ENCODE results near the gene PTRH2.

PTRH2 gene

GRCh38 chr17:59698143-59698542 lies 9.1 kb downstream of the PTRH2 start:
- Histone ChIP-seq H3K4me3 (ENCODE audit: insufficient read depth, low read depth, low read length) (no peak overlapping the region), H3K9me3 (ENCODE audit: control insufficient read depth, low read length) (no peaks in the 10 kb centered on the region), H3K27ac (ENCODE audit: insufficient read depth, low read depth, low read length, poor library complexity, severe bottlenecking) (no peak overlapping the region), H3K27me3 (ENCODE audit: control insufficient read depth, insufficient read depth, low read length, poor library complexity, severe bottlenecking) (no peaks in the 10 kb centered on the region), H3K4me1 (ENCODE audit: control insufficient read depth, insufficient read depth, low read length) (peaks cover 5% of the 10 kb centered on the region), H3K36me3 (ENCODE audit: control insufficient read depth, insufficient read depth, low read length) (peaks cover 30% of the 10 kb centered on the region)
- WGBS, 2 experiments: 95 to 96% methylated on average over 4 of the region's 4 CpGs

- Histone ChIP-seq H3K27ac (ENCODE audit: insufficient read depth, low read depth, low read length, poor library complexity, severe bottlenecking) (no peak overlapping the region), H3K4me1 (ENCODE audit: control insufficient read depth, insufficient read depth, low read length) (peaks cover 5% of the 10 kb centered on the region), H3K4me3 (ENCODE audit: insufficient read depth, low read depth, low read length) (no peak overlapping the region), H3K27me3 (ENCODE audit: control insufficient read depth, insufficient read depth, low read length, poor library complexity, severe bottlenecking) (no peaks in the 10 kb centered on the region), H3K36me3 (ENCODE audit: control insufficient read depth, insufficient read depth, low read length) (peaks cover 30% of the 10 kb centered on the region), H3K9me3 (ENCODE audit: control insufficient read depth, low read length) (no peaks in the 10 kb centered on the region)
- 94 to 97% methylated on average over 2 of the region's 2 CpGs for WGBS, 2 experiments
These were observed 10.4 kb downstream of the PTRH2 start for GRCh38 chr17:59696682-59697277.

GRCh38 chr17:59695945-59696681 lies 11.1 kb downstream of the PTRH2 start:
- Histone ChIP-seq H3K36me3 (ENCODE audit: control insufficient read depth, insufficient read depth, low read length) (peaks cover 30% of the 10 kb centered on the region), H3K27ac (ENCODE audit: insufficient read depth, low read depth, low read length, poor library complexity, severe bottlenecking) (no peak overlapping the region)
- 94 to 97% methylated on average over 2 to 3 of the region's 3 CpGs for WGBS, 2 experiments

GRCh38 chr17:59694344-59694743 lies 12.9 kb downstream of the PTRH2 start:
- peaks cover 5% of the 10 kb centered on the region for H3K4me1 ChIP-seq (ENCODE audit: control insufficient read depth, insufficient read depth, low read length)
- no peak overlapping the region for H3K27ac ChIP-seq (ENCODE audit: insufficient read depth, low read depth, low read length, poor library complexity, severe bottlenecking)
- no peak overlapping the region for H3K4me3 ChIP-seq (ENCODE audit: insufficient read depth, low read depth, low read length)
- peaks cover 35% of the 10 kb centered on the region for H3K36me3 ChIP-seq (ENCODE audit: control insufficient read depth, insufficient read depth, low read length)
- 93 to 100% methylated on average over 2 of the region's 2 CpGs for WGBS, 2 experiments
- no peaks in the 10 kb centered on the region for H3K27me3 ChIP-seq (ENCODE audit: control insufficient read depth, insufficient read depth, low read length, poor library complexity, severe bottlenecking)
- H3K9me3 ChIP-seq (ENCODE audit: control insufficient read depth, low read length): no peaks in the 10 kb centered on the region

More at GRCh38 chr17:59695945-59696681, 11.1 kb downstream of the PTRH2 start:
- Histone ChIP-seq H3K4me3 (ENCODE audit: insufficient read depth, low read depth, low read length) (no peak overlapping the region), H3K9me3 (ENCODE audit: control insufficient read depth, low read length) (no peaks in the 10 kb centered on the region), H3K4me1 (ENCODE audit: control insufficient read depth, insufficient read depth, low read length) (peaks cover 5% of the 10 kb centered on the region), H3K27me3 (ENCODE audit: control insufficient read depth, insufficient read depth, low read length, poor library complexity, severe bottlenecking) (no peaks in the 10 kb centered on the region)

GRCh38 chr17:59693582-59693981 lies 13.6 kb downstream of the PTRH2 start:
- peaks cover 35% of the 10 kb centered on the region for H3K36me3 ChIP-seq (ENCODE audit: control insufficient read depth, insufficient read depth, low read length)
- H3K4me1 ChIP-seq (ENCODE audit: control insufficient read depth, insufficient read depth, low read length): no peaks in the 10 kb centered on the region
- H3K27ac ChIP-seq (ENCODE audit: insufficient read depth, low read depth, low read length, poor library complexity, severe bottlenecking): no peak overlapping the region
- no peak overlapping the region for H3K4me3 ChIP-seq (ENCODE audit: insufficient read depth, low read depth, low read length)
- no peaks in the 10 kb centered on the region for H3K27me3 ChIP-seq (ENCODE audit: control insufficient read depth, insufficient read depth, low read length, poor library complexity, severe bottlenecking)
- no peaks in the 10 kb centered on the region for H3K9me3 ChIP-seq (ENCODE audit: control insufficient read depth, low read length)
- WGBS, 2 experiments: 97 to 98% methylated on average over 7 of the region's 7 CpGs

- H3K36me3 ChIP-seq (ENCODE audit: control insufficient read depth, insufficient read depth, low read length): peaks cover 33% of the 10 kb centered on the region
- no peak overlapping the region for H3K4me3 ChIP-seq (ENCODE audit: insufficient read depth, low read depth, low read length)
- 85 to 96% methylated on average over 1 of the region's 2 CpGs for WGBS, 2 experiments
- no peaks in the 10 kb centered on the region for H3K27me3 ChIP-seq (ENCODE audit: control insufficient read depth, insufficient read depth, low read length, poor library complexity, severe bottlenecking)
- H3K27ac ChIP-seq (ENCODE audit: insufficient read depth, low read depth, low read length, poor library complexity, severe bottlenecking): no peak overlapping the region
- H3K9me3 ChIP-seq (ENCODE audit: control insufficient read depth, low read length): no peaks in the 10 kb centered on the region
- H3K4me1 ChIP-seq (ENCODE audit: control insufficient read depth, insufficient read depth, low read length): no peaks in the 10 kb centered on the region
These were observed 18.7 kb downstream of the PTRH2 start for GRCh38 chr17:59688496-59688895.

- Histone ChIP-seq H3K4me3 (ENCODE audit: insufficient read depth, low read depth, low read length) (no peak overlapping the region), H3K36me3 (ENCODE audit: control insufficient read depth, insufficient read depth, low read length) (peaks cover 38% of the 10 kb centered on the region), H3K4me1 (ENCODE audit: control insufficient read depth, insufficient read depth, low read length) (no peaks in the 10 kb centered on the region), H3K27ac (ENCODE audit: insufficient read depth, low read depth, low read length, poor library complexity, severe bottlenecking) (no peak overlapping the region), H3K27me3 (ENCODE audit: control insufficient read depth, insufficient read depth, low read length, poor library complexity, severe bottlenecking) (no peaks in the 10 kb centered on the region), H3K9me3 (ENCODE audit: control insufficient read depth, low read length) (no peaks in the 10 kb centered on the region)
- WGBS, 2 experiments: 89 to 100% methylated on average over 1 of the region's 1 CpG
These were observed 19.2 kb downstream of the PTRH2 start for GRCh38 chr17:59688008-59688407.

GRCh38 chr17:59684967-59685366 lies 22.3 kb downstream of the PTRH2 start:
- no peaks in the 10 kb centered on the region for H3K27me3 ChIP-seq (ENCODE audit: control insufficient read depth, insufficient read depth, low read length, poor library complexity, severe bottlenecking)
- peaks cover 61% of the 10 kb centered on the region for H3K36me3 ChIP-seq (ENCODE audit: control insufficient read depth, insufficient read depth, low read length)
- WGBS, 2 experiments: 97 to 98% methylated on average over 6 of the region's 6 CpGs
- H3K4me3 ChIP-seq (ENCODE audit: insufficient read depth, low read depth, low read length): no peak overlapping the region
- no peaks in the 10 kb centered on the region for H3K9me3 ChIP-seq (ENCODE audit: control insufficient read depth, low read length)
- H3K4me1 ChIP-seq (ENCODE audit: control insufficient read depth, insufficient read depth, low read length): no peaks in the 10 kb centered on the region
- H3K27ac ChIP-seq (ENCODE audit: insufficient read depth, low read depth, low read length, poor library complexity, severe bottlenecking): no peak overlapping the region

GRCh38 chr17:59683283-59683682 lies 23.9 kb downstream of the PTRH2 start:
- Histone ChIP-seq H3K27ac (ENCODE audit: insufficient read depth, low read depth, low read length, poor library complexity, severe bottlenecking) (no peak overlapping the region), H3K4me1 (ENCODE audit: control insufficient read depth, insufficient read depth, low read length) (no peaks in the 10 kb centered on the region), H3K36me3 (ENCODE audit: control insufficient read depth, insufficient read depth, low read length) (peaks cover 64% of the 10 kb centered on the region), H3K9me3 (ENCODE audit: control insufficient read depth, low read length) (no peaks in the 10 kb centered on the region), H3K4me3 (ENCODE audit: insufficient read depth, low read depth, low read length) (no peak overlapping the region), H3K27me3 (ENCODE audit: control insufficient read depth, insufficient read depth, low read length, poor library complexity, severe bottlenecking) (no peaks in the 10 kb centered on the region)

GRCh38 chr17:59680314-59680713 lies 26.9 kb downstream of the PTRH2 start:
- WGBS, 2 experiments: 92 to 100% methylated on average over 3 of the region's 4 CpGs
- no peaks in the 10 kb centered on the region for H3K4me1 ChIP-seq (ENCODE audit: control insufficient read depth, insufficient read depth, low read length)
- no peak overlapping the region for H3K4me3 ChIP-seq (ENCODE audit: insufficient read depth, low read depth, low read length)
- no peak overlapping the region for H3K27ac ChIP-seq (ENCODE audit: insufficient read depth, low read depth, low read length, poor library complexity, severe bottlenecking)
- no peaks in the 10 kb centered on the region for H3K9me3 ChIP-seq (ENCODE audit: control insufficient read depth, low read length)
- H3K27me3 ChIP-seq (ENCODE audit: control insufficient read depth, insufficient read depth, low read length, poor library complexity, severe bottlenecking): no peaks in the 10 kb centered on the region
- H3K36me3 ChIP-seq (ENCODE audit: control insufficient read depth, insufficient read depth, low read length): peaks cover 69% of the 10 kb centered on the region

Data from ectodermal cell (in vitro differentiated cells).